Measurements from ENCODE around the gene LAMTOR3.

- TF ChIP-seq CTCF (IDR thresholded peaks at IDR 0.05 in 8 of 11, conservative IDR thresholded peaks at IDR 0.05 in 3 of 11) = no peak
- TF ChIP-seq POLR2AphosphoS5 (IDR thresholded peaks at IDR 0.05) = no peak
- TF ChIP-seq POLR2A (IDR thresholded peaks at IDR 0.05) = no peak
These were observed 42.0 kb downstream of the LAMTOR3 start for GRCh38 chr4:99852199-99852749.

Measured in spleen (tissue), 7 donors.